Lung (tissue), 12 donors: ENCODE data around the gene EDARADD. TPM values are rescaled to one million over a fixed set of nuclear protein-coding genes. Genes with fewer than 3 reads are reported as not detected.
A peak's percentile ranks its signal among the peaks of the same experiment; 100 is the strongest.

Source experiments
- ATAC-seq: fragments of 200-7000 bp; cut with Tn5 transposase; one replicate; pipeline ENCODE4 v1.9.1; 2020; ENCODE audit warnings: moderate number of reproducible peaks; ENCODE audit not compliant: insufficient read depth, low FRiP score
- DNase-seq, 3 donors: peaks; one replicate each; pipeline ENCODE4 v3.0.0-alpha.2; 2013 to 2017
- H3K27ac ChIP-seq, 2 donors: one replicate each; pipeline ENCODE4 v1.5.1; 2013; ENCODE audit warnings: mild to moderate bottlenecking in 2 of 2, moderate library complexity in 2 of 2, control low read depth in 1 of 2, inconsistent platforms in 1 of 2, low read depth in 1 of 2, low read length in 1 of 2
- H3K27me3 ChIP-seq, 3 donors: one replicate each; pipeline ENCODE4 v1.5.1; 2013; ENCODE audit warnings: low read length in 2 of 3; ENCODE audit not compliant: control insufficient read depth in 3 of 3, insufficient read depth in 3 of 3
- H3K36me3 ChIP-seq, 4 donors: one replicate each; pipeline ENCODE4 v1.5.1; 2013; ENCODE audit warnings: low read length in 4 of 4, mild to moderate bottlenecking in 1 of 4, moderate library complexity in 1 of 4; ENCODE audit not compliant: control insufficient read depth in 4 of 4, insufficient read depth in 4 of 4
- H3K4me1 ChIP-seq, 5 donors: one replicate each; pipeline ENCODE4 v1.5.1; 2013; ENCODE audit warnings: low read length in 5 of 5, mild to moderate bottlenecking in 2 of 5, moderate library complexity in 1 of 5; ENCODE audit not compliant: control insufficient read depth in 5 of 5, insufficient read depth in 5 of 5
- H3K4me3 ChIP-seq: one replicate; pipeline ENCODE4 v1.5.1; 2013; ENCODE audit warnings: mild to moderate bottlenecking, control low read depth, moderate library complexity
- H3K9ac ChIP-seq, 2 donors: one replicate each; pipeline ENCODE4 v1.5.1; 2013; ENCODE audit warnings: low read length in 2 of 2, control low read depth in 1 of 2; ENCODE audit not compliant: insufficient read depth in 1 of 2
- H3K9me3 ChIP-seq, 4 donors: one replicate each; pipeline ENCODE4 v1.5.1; 2013; ENCODE audit warnings: low read length in 3 of 4, mild to moderate bottlenecking in 1 of 4, moderate library complexity in 1 of 4; ENCODE audit not compliant: control insufficient read depth in 4 of 4, insufficient read depth in 3 of 4
- WGBS, 2 donors: extraction: QIAGEN DNeasy Blood & Tissue Kit; methylation state at CpG; one replicate each; pipeline ENCODE4 v1.1.7; 2013; 5-methylcytosine and 5-hydroxymethylcytosine counted together
- polyA plus RNA-seq, 2 donors: library from polyadenylated mRNA; stranded (reverse); fragments of 200-250 nt; gene quantifications; one replicate each; pipeline ENCODE4 v1.2.1, GENCODE V29; 2013
- total RNA-seq, 2 donors: library from RNA; depleted of rRNA in 1 of 2; stranded (reverse); fragments of >200 nt in 1 of 2; gene quantifications; one replicate each; pipeline ENCODE4 v1.2.1, GENCODE V29; 2014 to 2021
- TF ChIP-seq, protein P1 (sequence below): IDR thresholded peaks from 2 replicates; pipeline ENCODE4 v1.5.1; 2012; ENCODE audit warnings: mild to moderate bottlenecking; ENCODE audit errors: control extremely low read depth, extremely low read depth
- donor health status: control.
- donor health status: control.
- donor health status: Bipolar disorder and iron deficiency.
- donor health status: healthy.
- donor health status: DM: yes; HTN: yes; CAD: no.

The EDARADD gene
- total and polyA plus RNA-seq, 4 donors, result 0.37 to 2.3 (median 1.1) TPM

DNA sequence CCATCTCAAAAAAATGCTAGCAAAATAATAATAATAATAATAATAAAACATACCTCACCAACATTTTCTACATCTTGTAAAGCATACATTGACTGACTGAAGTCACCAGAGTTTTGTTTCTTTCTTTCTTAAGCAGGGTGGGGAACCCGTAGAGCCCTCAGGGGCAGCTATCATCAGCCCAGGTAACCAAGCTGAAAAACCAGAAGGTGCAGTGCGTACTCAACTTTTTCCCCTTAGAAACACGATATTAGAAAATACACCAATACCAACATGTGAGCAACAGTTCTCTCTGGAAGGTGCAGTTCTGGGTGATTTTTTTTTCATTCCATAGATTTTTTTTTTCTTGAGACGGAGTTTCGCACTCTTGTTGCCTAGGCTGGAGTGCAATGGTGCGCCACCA lies 75.4 kb downstream of the EDARADD start:
- 94 to 95% methylated on average over 6 of the region's 6 CpGs for WGBS, 2 donors
- H3K27ac ChIP-seq, result no peak overlapping the region
- no peak overlapping the region for H3K9ac ChIP-seq
- no peak overlapping the region for H3K4me3 ChIP-seq
- ATAC-seq (no peak), DNase-seq (no peak)
- H3K36me3 ChIP-seq, result no peaks in the 10 kb centered on the region
- TF ChIP-seq, protein P1, sequence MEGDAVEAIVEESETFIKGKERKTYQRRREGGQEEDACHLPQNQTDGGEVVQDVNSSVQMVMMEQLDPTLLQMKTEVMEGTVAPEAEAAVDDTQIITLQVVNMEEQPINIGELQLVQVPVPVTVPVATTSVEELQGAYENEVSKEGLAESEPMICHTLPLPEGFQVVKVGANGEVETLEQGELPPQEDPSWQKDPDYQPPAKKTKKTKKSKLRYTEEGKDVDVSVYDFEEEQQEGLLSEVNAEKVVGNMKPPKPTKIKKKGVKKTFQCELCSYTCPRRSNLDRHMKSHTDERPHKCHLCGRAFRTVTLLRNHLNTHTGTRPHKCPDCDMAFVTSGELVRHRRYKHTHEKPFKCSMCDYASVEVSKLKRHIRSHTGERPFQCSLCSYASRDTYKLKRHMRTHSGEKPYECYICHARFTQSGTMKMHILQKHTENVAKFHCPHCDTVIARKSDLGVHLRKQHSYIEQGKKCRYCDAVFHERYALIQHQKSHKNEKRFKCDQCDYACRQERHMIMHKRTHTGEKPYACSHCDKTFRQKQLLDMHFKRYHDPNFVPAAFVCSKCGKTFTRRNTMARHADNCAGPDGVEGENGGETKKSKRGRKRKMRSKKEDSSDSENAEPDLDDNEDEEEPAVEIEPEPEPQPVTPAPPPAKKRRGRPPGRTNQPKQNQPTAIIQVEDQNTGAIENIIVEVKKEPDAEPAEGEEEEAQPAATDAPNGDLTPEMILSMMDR, result no peak
- no peaks in the 10 kb centered on the region for H3K27me3 ChIP-seq
- H3K4me1 ChIP-seq, result peaks cover 0 to 19% (median 0%) of the 10 kb centered on the region in 5 donors
- H3K9me3 ChIP-seq, result peaks cover 0 to 1% (median 0%) of the 10 kb centered on the region in 4 donors

DNA sequence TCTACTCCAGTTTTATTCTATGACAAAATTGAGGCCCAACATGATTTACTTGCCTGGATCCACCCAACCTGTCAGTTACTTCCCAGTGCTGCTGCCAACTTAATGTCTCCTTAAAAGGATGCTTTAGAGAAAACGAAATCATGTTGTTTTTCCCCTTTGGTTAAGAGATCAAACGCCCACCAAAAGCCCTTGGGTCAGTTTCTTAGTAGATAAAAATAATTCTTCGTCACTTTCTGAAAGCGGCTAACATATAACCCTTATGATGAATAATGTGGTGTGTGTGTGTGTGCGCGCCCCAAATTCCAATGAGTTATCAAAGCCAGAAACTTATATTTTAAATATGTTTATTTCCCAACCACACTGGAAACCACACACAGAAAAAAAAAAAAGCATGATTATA lies 77.0 kb downstream of the EDARADD start:
- Histone ChIP-seq H3K9ac (no peak overlapping the region), H3K4me3 (no peak overlapping the region), H3K27ac (no peak overlapping the region), H3K4me1 (peaks cover 0 to 19% (median 0%) of the 10 kb centered on the region in 5 donors), H3K9me3 (peaks cover 0 to 1% (median 0%) of the 10 kb centered on the region in 4 donors), H3K36me3 (no peaks in the 10 kb centered on the region), H3K27me3 (no peaks in the 10 kb centered on the region)
- no peak for ATAC-seq
- DNase-seq, result peak in 1 of 3 donors; percentile 9
- 79 to 90% methylated on average over 6 of the region's 6 CpGs for WGBS, 2 donors
- TF ChIP-seq, protein P1, result no peak

DNA sequence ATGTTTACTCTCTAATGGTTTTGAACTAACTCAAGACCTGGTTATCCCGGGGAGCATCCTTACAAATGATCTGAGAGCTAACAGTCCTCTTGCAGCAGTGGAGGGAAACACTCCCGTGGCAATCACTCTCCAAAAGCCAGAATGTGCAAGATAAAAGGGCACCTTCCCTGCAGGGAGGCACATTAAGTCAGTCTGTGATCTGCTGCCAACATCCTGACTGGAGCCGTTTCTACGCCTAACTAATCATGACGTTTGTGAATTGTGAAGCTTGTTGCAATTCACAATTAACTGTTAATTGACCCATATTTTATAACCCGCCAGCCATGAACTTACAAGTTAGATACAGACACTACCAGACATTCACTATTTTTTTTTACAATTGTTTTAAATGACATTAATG lies 77.6 kb downstream of the EDARADD start:
- DNase-seq, result peak in 2 of 3 donors; percentile 45 to 66
- H3K4me3 ChIP-seq, result no peak overlapping the region
- WGBS, 2 donors, result 45 to 60% methylated on average over 6 of the region's 6 CpGs
- no peak overlapping the region for H3K27ac ChIP-seq
- H3K4me1 ChIP-seq, result peaks cover 0 to 19% (median 0%) of the 10 kb centered on the region in 5 donors
- H3K9me3 ChIP-seq, result peaks cover 0 to 1% (median 0%) of the 10 kb centered on the region in 4 donors
- H3K36me3 ChIP-seq, result no peaks in the 10 kb centered on the region
- H3K9ac ChIP-seq, result no peak overlapping the region
- no peaks in the 10 kb centered on the region for H3K27me3 ChIP-seq
- TF ChIP-seq, protein P1, result no peak
- no peak for ATAC-seq
